ENCODE measurements around the gene C6orf62.

GRCh38 chr6:24692003-24692402 lies 27.0 kb downstream of the C6orf62 start:
- TF ChIP-seq CTCF (IDR thresholded peaks at IDR 0.05) (no peak), SMC3 (IDR thresholded peaks at IDR 0.05; ENCODE audit: low read depth, low read length) (no peak), POLR2AphosphoS5 (IDR thresholded peaks at IDR 0.05; ENCODE audit: low read depth, low read length) (no peak), MAX (IDR thresholded peaks at IDR 0.05; ENCODE audit: low read depth) (no peak), MXI1 (IDR thresholded peaks at IDR 0.05; ENCODE audit: low read depth, low read length) (no peak), EZH2phosphoT487 (IDR thresholded peaks at IDR 0.05; ENCODE audit: borderline replicate concordance, low read depth) (no peak), ELF1 (IDR thresholded peaks at IDR 0.05) (no peak), NRF1 (IDR thresholded peaks at IDR 0.05; ENCODE audit: low read depth, low read length) (no peak), GABPA (IDR thresholded peaks at IDR 0.05; ENCODE audit: low read depth) (no peak), IRF3 (IDR thresholded peaks at IDR 0.05; ENCODE audit: low read depth, low read length) (no peak)
